ENCODE results near the gene WNT8B. TPM values are rescaled to one million over a fixed set of nuclear protein-coding genes. Genes with fewer than 3 reads are reported as not detected.

WNT8B gene
- total and polyA plus RNA-seq, 10 of the 15 experiments (the other 5 are each of a cell fraction or from before 2014, with no cell fraction given) = not detected

DNA sequence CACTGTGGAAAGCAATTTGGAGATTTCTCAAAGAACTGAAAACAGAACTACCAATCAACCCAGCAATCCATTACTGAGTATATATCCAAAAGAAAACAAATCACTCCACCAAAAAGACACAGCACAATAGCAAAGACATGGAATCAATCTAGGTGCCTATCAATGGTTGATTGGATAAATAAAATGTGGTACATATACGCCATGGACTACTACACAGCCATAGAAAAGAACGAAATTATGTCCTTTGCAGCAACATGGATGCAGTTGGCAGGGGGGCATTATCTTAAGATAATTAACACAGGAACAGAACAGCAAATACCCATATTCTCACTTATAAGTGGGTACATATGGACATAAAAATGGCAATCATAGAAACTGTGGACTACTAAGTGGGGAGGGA, 35.4 kb upstream of the WNT8B start (continued):
- TF ChIP-seq, protein P1, sequence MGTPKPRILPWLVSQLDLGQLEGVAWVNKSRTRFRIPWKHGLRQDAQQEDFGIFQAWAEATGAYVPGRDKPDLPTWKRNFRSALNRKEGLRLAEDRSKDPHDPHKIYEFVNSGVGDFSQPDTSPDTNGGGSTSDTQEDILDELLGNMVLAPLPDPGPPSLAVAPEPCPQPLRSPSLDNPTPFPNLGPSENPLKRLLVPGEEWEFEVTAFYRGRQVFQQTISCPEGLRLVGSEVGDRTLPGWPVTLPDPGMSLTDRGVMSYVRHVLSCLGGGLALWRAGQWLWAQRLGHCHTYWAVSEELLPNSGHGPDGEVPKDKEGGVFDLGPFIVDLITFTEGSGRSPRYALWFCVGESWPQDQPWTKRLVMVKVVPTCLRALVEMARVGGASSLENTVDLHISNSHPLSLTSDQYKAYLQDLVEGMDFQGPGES (IDR thresholded peaks at IDR 0.05) = no peak
- TF ChIP-seq, protein P2, sequence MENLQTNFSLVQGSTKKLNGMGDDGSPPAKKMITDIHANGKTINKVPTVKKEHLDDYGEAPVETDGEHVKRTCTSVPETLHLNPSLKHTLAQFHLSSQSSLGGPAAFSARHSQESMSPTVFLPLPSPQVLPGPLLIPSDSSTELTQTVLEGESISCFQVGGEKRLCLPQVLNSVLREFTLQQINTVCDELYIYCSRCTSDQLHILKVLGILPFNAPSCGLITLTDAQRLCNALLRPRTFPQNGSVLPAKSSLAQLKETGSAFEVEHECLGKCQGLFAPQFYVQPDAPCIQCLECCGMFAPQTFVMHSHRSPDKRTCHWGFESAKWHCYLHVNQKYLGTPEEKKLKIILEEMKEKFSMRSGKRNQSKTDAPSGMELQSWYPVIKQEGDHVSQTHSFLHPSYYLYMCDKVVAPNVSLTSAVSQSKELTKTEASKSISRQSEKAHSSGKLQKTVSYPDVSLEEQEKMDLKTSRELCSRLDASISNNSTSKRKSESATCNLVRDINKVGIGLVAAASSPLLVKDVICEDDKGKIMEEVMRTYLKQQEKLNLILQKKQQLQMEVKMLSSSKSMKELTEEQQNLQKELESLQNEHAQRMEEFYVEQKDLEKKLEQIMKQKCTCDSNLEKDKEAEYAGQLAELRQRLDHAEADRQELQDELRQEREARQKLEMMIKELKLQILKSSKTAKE (IDR thresholded peaks at IDR 0.05; ENCODE audit: low read depth, poor library complexity, severe bottlenecking) = no peak
- TF ChIP-seq BCL11A (IDR thresholded peaks at IDR 0.05; ENCODE audit: low read depth, low read length) (no peak), ZNF24 (IDR thresholded peaks at IDR 0.05) (no peak), CBFB (IDR thresholded peaks at IDR 0.05; ENCODE audit: low read depth) (no peak)
- TF ChIP-seq, protein P3, sequence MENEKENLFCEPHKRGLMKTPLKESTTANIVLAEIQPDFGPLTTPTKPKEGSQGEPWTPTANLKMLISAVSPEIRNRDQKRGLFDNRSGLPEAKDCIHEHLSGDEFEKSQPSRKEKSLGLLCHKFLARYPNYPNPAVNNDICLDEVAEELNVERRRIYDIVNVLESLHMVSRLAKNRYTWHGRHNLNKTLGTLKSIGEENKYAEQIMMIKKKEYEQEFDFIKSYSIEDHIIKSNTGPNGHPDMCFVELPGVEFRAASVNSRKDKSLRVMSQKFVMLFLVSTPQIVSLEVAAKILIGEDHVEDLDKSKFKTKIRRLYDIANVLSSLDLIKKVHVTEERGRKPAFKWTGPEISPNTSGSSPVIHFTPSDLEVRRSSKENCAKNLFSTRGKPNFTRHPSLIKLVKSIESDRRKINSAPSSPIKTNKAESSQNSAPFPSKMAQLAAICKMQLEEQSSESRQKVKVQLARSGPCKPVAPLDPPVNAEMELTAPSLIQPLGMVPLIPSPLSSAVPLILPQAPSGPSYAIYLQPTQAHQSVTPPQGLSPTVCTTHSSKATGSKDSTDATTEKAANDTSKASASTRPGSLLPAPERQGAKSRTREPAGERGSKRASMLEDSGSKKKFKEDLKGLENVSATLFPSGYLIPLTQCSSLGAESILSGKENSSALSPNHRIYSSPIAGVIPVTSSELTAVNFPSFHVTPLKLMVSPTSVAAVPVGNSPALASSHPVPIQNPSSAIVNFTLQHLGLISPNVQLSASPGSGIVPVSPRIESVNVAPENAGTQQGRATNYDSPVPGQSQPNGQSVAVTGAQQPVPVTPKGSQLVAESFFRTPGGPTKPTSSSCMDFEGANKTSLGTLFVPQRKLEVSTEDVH (IDR thresholded peaks at IDR 0.05; ENCODE audit: low read depth, partially characterized antibody) = no peak

Measured in GM12878 (cell line).